ENCODE data around the gene LAMP1. TPM values are rescaled to one million over a fixed set of nuclear protein-coding genes. Genes with fewer than 3 reads are reported as not detected.

The LAMP1 gene
- total RNA-seq, 1 donor from 2014 or later: 413 TPM

GRCh38 chr13:113353254-113353653, 56.2 kb downstream of the LAMP1 start:
- H3K27me3 Mint-ChIP-seq (ENCODE audit: unreplicated experiment): no peaks in the 10 kb centered on the region
- H3K36me3 Mint-ChIP-seq (ENCODE audit: unreplicated experiment): no peaks in the 10 kb centered on the region

GRCh38 chr13:113354831-113355610, 58.0 kb downstream of the LAMP1 start:
- no peak for DNase-seq (ENCODE audit: extremely low spot score, unreplicated experiment)
- peaks cover 4% of the 10 kb centered on the region for H3K27me3 Mint-ChIP-seq (ENCODE audit: unreplicated experiment)
- no peaks in the 10 kb centered on the region for H3K4me1 Mint-ChIP-seq (ENCODE audit: unreplicated experiment)
- no peaks in the 10 kb centered on the region for H3K36me3 Mint-ChIP-seq (ENCODE audit: unreplicated experiment)
- H3K4me3 Mint-ChIP-seq (ENCODE audit: unreplicated experiment): no peak overlapping the region
- no peak for TF ChIP-seq CTCF (IDR thresholded peaks at IDR 0.05)
- H3K9me3 Mint-ChIP-seq (ENCODE audit: unreplicated experiment): no peaks in the 10 kb centered on the region
- no peak overlapping the region for H3K27ac Mint-ChIP-seq (ENCODE audit: unreplicated experiment)

More at GRCh38 chr13:113353254-113353653, 56.2 kb downstream of the LAMP1 start:
- no peak for DNase-seq (ENCODE audit: extremely low spot score, unreplicated experiment)
- Mint-ChIP-seq H3K27ac (ENCODE audit: unreplicated experiment) (no peak overlapping the region), H3K4me1 (ENCODE audit: unreplicated experiment) (no peaks in the 10 kb centered on the region), H3K4me3 (ENCODE audit: unreplicated experiment) (no peak overlapping the region), H3K9me3 (ENCODE audit: unreplicated experiment) (no peaks in the 10 kb centered on the region)
- TF ChIP-seq CTCF (IDR thresholded peaks at IDR 0.05): no peak

GRCh38 chr13:113355621-113356020, 58.6 kb downstream of the LAMP1 start:
- Mint-ChIP-seq H3K27ac (ENCODE audit: unreplicated experiment) (no peak overlapping the region), H3K4me1 (ENCODE audit: unreplicated experiment) (no peaks in the 10 kb centered on the region), H3K4me3 (ENCODE audit: unreplicated experiment) (no peak overlapping the region), H3K27me3 (ENCODE audit: unreplicated experiment) (peaks cover 6% of the 10 kb centered on the region), H3K9me3 (ENCODE audit: unreplicated experiment) (no peaks in the 10 kb centered on the region), H3K36me3 (ENCODE audit: unreplicated experiment) (no peaks in the 10 kb centered on the region)
- no peak for TF ChIP-seq CTCF (IDR thresholded peaks at IDR 0.05)
- DNase-seq (ENCODE audit: extremely low spot score, unreplicated experiment): no peak

GRCh38 chr13:113356596-113356995, 59.6 kb downstream of the LAMP1 start:
- no peak overlapping the region for H3K27ac Mint-ChIP-seq (ENCODE audit: unreplicated experiment)
- no peaks in the 10 kb centered on the region for H3K4me1 Mint-ChIP-seq (ENCODE audit: unreplicated experiment)
- DNase-seq (ENCODE audit: extremely low spot score, unreplicated experiment): no peak
- no peaks in the 10 kb centered on the region for H3K36me3 Mint-ChIP-seq (ENCODE audit: unreplicated experiment)
- no peaks in the 10 kb centered on the region for H3K9me3 Mint-ChIP-seq (ENCODE audit: unreplicated experiment)
- H3K27me3 Mint-ChIP-seq (ENCODE audit: unreplicated experiment): peaks cover 6% of the 10 kb centered on the region
- TF ChIP-seq CTCF (IDR thresholded peaks at IDR 0.05): no peak
- H3K4me3 Mint-ChIP-seq (ENCODE audit: unreplicated experiment): no peak overlapping the region

GRCh38 chr13:113357529-113357928, 60.5 kb downstream of the LAMP1 start:
- TF ChIP-seq CTCF (IDR thresholded peaks at IDR 0.05): no peak
- H3K36me3 Mint-ChIP-seq (ENCODE audit: unreplicated experiment): no peaks in the 10 kb centered on the region
- no peaks in the 10 kb centered on the region for H3K4me1 Mint-ChIP-seq (ENCODE audit: unreplicated experiment)
- DNase-seq (ENCODE audit: extremely low spot score, unreplicated experiment): no peak
- H3K9me3 Mint-ChIP-seq (ENCODE audit: unreplicated experiment): no peaks in the 10 kb centered on the region
- no peak overlapping the region for H3K27ac Mint-ChIP-seq (ENCODE audit: unreplicated experiment)
- no peak overlapping the region for H3K4me3 Mint-ChIP-seq (ENCODE audit: unreplicated experiment)
- peaks cover 9% of the 10 kb centered on the region for H3K27me3 Mint-ChIP-seq (ENCODE audit: unreplicated experiment)
